Ovary (tissue), 3 donors: ENCODE data around the gene TLE4.

Experiments used
- POLR2A ChIP-seq: fragments of 450-650 bp; IDR thresholded peaks from one replicate; pipeline ENCODE4 v1.6.1; 2017; ENCODE audit warnings: antibody characterized with exemption, mild to moderate bottlenecking, moderate library complexity
- TF ChIP-seq, protein P1 (sequence below), 3 donors: fragments of 450-650 bp in 2 of 3; fragments of 200-600 bp in 1 of 3; IDR thresholded peaks; one replicate each; pipeline versions ENCODE4 v1.5.1 to v1.8.0; 2016 to 2022; ENCODE audit warnings: antibody characterized with exemption in 3 of 3, mild to moderate bottlenecking in 1 of 3
- donor health status: DM: no; HTN: no; CAD: no.

DNA sequence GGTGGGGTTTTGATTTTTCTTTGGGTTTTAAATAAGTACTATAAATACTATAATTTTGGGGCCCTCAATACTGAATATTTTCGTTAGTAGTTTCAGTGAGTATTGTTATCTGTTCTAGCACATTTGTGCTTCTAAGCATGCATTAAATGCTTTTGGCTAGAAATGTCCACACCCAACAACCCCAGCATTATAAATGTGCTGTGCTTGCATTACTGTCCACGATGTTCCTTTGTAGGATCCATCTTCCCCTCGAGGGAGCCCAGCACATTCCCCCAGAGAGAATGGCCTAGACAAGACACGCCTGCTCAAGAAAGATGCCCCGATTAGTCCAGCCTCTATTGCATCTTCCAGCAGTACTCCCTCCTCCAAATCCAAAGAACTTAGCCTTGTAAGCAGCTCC lies 134.7 kb downstream of the TLE4 start:
- TF ChIP-seq, protein P1, sequence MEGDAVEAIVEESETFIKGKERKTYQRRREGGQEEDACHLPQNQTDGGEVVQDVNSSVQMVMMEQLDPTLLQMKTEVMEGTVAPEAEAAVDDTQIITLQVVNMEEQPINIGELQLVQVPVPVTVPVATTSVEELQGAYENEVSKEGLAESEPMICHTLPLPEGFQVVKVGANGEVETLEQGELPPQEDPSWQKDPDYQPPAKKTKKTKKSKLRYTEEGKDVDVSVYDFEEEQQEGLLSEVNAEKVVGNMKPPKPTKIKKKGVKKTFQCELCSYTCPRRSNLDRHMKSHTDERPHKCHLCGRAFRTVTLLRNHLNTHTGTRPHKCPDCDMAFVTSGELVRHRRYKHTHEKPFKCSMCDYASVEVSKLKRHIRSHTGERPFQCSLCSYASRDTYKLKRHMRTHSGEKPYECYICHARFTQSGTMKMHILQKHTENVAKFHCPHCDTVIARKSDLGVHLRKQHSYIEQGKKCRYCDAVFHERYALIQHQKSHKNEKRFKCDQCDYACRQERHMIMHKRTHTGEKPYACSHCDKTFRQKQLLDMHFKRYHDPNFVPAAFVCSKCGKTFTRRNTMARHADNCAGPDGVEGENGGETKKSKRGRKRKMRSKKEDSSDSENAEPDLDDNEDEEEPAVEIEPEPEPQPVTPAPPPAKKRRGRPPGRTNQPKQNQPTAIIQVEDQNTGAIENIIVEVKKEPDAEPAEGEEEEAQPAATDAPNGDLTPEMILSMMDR (IDR thresholded peaks at IDR 0.05), result no peak
- TF ChIP-seq POLR2A, result no peak
